T-helper 2 cell treated with Interferon-gamma antibody and Interleukin-4, amounts not matched to agents 100 ng/mL and 5 ng/mL, for 36 hours (primary cell): ENCODE data around the gene CITED1. TPM values are rescaled to one million over a fixed set of nuclear protein-coding genes. Genes with fewer than 3 reads are reported as not detected.

ENCODE experiments used
- intact Hi-C: fragments of 100-400 bp; cut with micrococcal nuclease; formaldehyde crosslinking; loops from one replicate; pipeline ENCODE4 v1.15.1; 2023
- total RNA-seq: library from RNA; stranded (reverse); gene quantifications from 2 replicates; pipeline ENCODE4 v1.2.3, GENCODE V29; 2022

Gene CITED1
- total RNA-seq, 1 donor from 2014 or later, result not detected

DNA sequence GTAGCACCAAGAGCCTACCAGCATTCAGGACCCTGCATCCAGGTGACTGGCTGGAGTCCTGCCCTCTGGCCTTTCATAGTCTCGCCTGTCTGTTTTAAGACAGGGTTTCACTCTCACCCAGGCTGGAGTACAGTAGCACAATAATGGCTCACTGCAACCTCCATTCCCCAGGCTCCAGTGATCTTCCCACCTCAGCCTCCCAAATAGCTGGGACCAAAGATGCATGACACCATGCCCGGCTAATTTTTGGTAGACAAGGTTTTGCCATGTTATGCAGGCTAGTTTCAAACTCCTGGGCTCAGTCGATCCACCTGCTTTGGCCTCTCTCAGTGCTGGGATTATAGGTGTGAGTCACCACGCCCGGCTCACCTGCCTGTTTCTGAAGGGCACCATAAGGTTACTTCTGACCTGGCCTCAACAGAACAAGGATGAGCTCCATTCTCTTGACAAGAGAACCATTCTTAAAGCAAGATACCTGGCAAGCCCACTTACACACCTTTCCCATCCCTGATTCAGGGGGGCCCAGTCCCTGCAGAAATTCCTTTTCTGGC lies 35.3 kb downstream of the CITED1 start:
- intact Hi-C loops, result no loop called here

DNA sequence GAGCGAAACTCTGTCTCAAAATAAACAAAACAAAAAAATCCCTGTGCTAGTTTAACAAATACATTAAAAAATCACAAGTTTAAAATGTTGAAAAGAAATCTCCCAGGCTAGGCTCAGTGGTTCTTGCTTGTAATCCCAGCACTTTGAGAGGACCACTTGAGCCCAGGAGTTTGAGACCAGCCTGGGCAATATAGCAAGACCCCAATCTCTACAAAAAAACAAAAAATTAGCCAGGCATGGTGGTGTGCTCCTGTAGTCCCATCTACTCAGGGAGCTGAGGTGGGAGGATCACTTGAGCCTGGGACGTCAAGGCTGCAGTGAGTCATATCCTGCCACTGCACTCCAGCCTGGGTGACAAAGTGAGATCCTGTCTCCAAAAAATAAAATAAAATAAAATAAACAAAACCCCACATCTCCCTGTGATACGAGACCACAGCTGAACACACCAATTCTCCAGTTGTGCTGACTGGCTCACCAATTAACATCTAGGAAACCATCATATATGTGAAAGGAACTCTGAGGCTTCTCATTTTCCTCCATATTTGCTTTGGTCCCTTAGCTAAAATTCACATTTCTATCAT lies 36.0 kb downstream of the CITED1 start:
- intact Hi-C loops, result no loop called here

DNA sequence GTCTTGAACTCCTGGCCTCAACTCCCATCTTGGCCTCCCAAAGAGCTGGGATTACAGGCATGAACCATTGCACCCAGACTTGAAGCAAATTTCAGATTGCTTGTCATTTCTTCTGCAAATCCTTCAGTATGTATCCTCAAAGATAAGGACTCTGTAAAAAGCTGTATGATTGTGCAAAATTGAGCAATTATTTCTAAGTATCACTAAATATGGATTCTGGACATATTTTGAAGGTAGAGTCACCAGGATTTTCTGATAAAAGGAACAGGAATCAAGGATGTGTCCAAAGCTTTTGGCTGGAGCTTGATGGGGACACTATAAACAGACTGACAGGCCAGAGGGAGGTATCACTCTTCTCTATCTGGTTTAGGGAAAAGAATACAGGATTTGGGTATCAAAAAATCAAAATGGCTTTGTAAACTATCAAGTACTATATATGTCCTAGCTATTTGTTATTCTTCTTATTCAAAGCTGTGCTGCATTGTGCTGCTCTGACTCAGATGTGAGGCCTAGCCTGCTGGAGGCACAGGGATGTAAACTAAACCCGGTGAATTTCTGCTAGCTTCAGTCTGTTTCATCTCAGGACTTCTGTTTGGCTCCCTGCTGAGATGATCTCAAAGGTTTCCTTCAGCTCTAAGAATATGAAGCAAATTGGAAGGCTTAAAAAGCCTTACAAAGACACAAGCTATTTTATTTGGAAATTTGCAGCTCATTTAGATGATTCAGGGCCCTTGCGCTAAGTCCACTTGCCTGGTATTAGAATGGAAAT lies 36.9 kb downstream of the CITED1 start:
- intact Hi-C loops, result no loop called here

DNA sequence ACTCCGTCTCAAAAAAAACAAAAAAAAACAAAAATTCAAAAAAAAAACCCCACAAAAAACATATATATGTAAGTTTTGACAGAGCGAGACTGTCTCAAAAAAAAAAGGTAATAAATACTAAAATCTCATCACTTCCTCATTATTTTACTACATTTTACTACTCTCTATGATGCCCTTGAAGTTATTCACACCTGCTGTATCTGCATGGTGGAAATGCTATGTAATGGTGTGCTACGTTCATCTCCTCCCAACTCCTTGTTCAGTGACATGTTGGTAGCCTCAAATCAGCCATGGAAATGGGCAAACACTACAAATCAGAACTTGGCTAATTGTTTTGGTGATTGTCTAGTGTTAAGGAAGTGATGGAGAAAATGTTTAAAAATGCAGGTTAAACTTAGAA lies 40.5 kb downstream of the CITED1 start:
- intact Hi-C loops, result no loop called here

DNA sequence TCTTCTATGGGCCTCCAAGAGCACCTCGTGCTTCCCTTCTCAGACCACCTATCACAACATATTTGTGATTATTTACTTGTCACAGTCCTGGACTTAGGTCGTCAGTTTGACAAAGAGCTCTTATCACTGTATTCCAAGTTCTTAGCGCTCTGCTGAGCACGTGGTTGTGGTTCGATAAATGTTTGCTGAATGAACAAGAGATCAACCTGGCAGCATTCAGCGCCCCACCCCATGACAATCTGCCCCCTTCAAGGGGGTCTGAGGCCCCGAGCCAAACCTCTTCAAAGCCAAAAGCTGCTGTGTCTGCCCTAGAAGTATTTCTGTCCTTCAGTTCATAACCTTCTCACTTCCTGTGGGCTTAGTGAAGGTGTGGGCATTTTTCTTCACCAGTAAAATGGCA lies 43.6 kb downstream of the CITED1 start:
- intact Hi-C loops, result no loop called here

DNA sequence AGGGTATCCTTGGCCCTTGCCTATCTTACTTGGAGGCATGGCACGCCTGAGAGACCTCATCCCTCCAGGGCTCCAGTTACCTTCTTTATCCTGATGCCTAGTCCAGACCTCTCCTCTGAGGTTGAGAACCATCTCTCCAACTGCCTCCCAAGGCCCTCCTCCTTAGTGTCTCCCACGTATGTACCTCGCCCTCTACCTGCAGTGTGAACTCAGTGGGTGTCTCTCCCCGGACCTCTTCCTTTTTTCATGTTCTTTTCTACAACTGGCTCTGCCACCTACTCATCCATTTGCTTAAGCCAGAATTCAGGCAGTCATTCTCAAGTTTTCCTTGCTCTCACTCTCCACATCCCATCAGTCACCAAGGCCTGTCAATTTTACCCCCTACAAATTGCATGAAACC lies 45.3 kb downstream of the CITED1 start:
- intact Hi-C loops, result no loop called here

DNA sequence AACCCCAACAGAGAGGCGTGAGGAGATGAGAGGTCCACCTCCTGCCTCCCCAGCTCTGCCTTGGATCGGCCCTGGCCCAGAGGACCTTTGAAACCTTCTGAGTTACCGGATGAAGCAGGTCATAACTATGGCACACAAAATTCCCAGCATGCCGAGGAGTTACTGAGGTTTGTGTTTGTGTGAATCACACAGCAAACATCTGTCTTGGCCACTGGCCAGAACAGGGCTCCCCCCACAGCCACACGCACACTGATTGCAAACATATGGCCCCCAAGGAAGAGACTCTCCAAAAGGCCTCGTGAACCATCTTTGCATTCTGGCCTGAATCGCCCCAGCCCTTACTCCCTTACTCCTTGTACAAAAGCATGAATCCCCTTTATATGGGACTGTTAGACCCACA lies 47.5 kb downstream of the CITED1 start:
- intact Hi-C loops, result no loop called here

DNA sequence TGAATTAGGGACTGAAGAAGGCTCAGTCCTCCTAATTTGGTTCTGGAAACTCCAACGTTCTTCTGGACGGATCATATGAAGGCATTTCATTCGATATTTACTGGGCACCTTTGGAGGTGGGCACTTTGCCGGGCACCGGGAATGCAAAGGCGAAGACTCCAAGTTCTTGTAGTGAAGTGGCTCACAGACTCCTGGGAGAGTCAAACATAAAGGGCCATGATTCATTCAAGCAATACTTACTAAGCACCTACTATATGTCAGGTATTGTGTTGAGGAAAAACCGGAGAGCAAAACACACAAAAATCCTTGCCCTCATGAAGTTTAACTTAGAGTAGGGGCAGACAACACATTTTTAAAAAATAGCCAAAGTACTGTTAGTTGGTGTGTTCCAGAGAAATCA lies 49.9 kb downstream of the CITED1 start:
- intact Hi-C loops, result no loop called here

DNA sequence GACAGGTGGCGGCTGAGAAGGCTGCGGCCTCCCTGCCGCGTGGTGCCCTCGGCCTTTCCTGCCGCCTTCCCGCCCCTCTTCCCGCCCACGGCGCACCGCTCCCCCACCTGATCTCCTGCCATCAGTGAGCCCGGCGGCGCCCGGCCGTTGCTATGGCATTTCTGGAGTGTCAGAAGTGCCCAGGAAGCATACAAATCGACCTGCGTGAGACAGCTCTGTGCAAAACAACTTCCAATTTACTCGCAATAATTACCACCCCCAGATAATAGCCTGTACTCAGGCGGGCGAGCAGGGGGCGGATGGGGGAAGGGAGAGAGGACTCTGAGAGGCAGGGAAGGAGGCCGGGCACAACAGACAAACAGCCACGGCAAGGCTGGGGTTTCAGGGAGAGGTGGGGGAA lies 50.3 kb downstream of the CITED1 start:
- intact Hi-C loops, result no loop called here

DNA sequence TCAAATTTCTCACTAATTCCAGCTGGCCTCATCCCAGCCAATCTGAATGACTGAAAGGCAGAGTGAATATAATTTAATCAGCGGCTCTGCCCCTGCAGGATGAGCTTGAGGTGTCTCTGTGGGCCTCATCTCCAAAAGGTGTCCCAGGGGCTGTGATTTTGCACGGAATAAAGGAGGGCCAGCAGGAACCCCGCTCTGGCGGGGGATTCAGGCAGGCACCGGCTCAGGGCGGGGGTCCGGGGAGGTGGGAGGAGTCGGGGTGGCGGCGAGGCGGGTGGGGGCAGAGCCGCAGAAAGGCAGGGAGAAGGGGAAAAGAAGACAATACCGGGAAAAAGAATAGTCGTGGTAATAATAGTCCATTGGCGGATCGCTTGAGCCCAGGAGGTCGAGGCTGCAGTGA lies 50.9 kb downstream of the CITED1 start:
- intact Hi-C loops, result no loop called here

DNA sequence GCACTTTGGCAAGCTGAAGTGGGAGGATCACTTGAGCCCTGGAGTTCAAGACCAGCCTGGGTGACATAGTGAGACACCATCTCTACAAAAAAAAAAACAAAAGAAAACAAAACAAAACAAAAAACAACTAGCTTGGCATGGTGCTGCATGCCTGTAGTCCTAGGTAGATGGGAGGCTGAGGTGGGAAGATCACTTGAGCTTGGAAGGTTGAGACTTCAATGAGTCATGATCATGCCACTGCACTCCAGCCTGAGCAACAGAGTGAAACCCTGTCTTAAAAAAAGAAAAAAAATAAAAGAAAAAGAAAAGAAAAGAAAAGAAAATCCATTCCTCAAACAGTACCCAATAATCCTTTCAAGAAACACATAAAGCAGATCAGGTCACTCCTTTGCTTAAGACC lies 52.0 kb downstream of the CITED1 start:
- intact Hi-C loops, result no loop called here

Other genes starting within 250 kb of the CITED1 start
- gene RTL5, start 174.0 kb downstream of the CITED1 start, total RNA-seq, result 0.16 and 0.18 TPM in 2 replicates
- 12.8 and 16.1 TPM in 2 replicates for gene PIN4, start 124.2 kb downstream of the CITED1 start, total RNA-seq
- 10.8 and 11.4 TPM in 2 replicates for gene ERCC6L, start 66.9 kb downstream of the CITED1 start, total RNA-seq
- 1,026 and 1,036 TPM in 2 replicates for gene RPS4X, start 28.7 kb downstream of the CITED1 start, total RNA-seq